BLaER1 treated with 17β-estradiol and CSF1 and Interleukin-3, amounts not matched to agents 10 nM and 100 nM (cell line): ENCODE results near the gene RPRD1B.

Experiments
- H3K27ac ChIP-seq, 11 experiments: shearing (Covaris generic); formaldehyde crosslinking; 2 replicates each; pipeline ENCODE4 v1.8.1; 2022
- H3K27me3 ChIP-seq, 11 experiments: shearing (Covaris generic); formaldehyde crosslinking; 2 replicates each; pipeline ENCODE4 v1.8.1; 2022
- H3K36me3 ChIP-seq, 11 experiments: shearing (Covaris generic); formaldehyde crosslinking; 2 replicates each; pipeline ENCODE4 v1.8.1; 2022
- H3K4me1 ChIP-seq, 10 experiments: shearing (Covaris generic); formaldehyde crosslinking; 2 replicates each; pipeline ENCODE4 v1.8.1; 2022
- H3K4me2 ChIP-seq, 11 experiments: shearing (Covaris generic); formaldehyde crosslinking; 2 replicates each; pipeline ENCODE4 v1.8.1; 2022
- H3K4me3 ChIP-seq, 10 experiments: shearing (Covaris generic); formaldehyde crosslinking; 2 replicates each; pipeline ENCODE4 v1.8.1; 2022
- H3K9ac ChIP-seq, 11 experiments: shearing (Covaris generic); formaldehyde crosslinking; 2 replicates each; pipeline ENCODE4 v1.8.1; 2022
- H3K9me3 ChIP-seq, 11 experiments: shearing (Covaris generic); formaldehyde crosslinking; replicated peaks in 1 of 11; 2 replicates each; pipeline ENCODE4 v1.8.1; 2022
- H4K20me1 ChIP-seq, 11 experiments: shearing (Covaris generic); formaldehyde crosslinking; 2 replicates each; pipeline ENCODE4 v1.8.1; 2022
- Cebpa-rat ChIP-seq, 11 experiments: shearing (Covaris generic); IDR thresholded peaks; 2 replicates each; pipeline ENCODE4 v1.8.1; 2022

Gene RPRD1B

GRCh38 chr20:38117205-38117604, 83.7 kb downstream of the RPRD1B start:
- H3K4me2 ChIP-seq, result no peak overlapping the region
- peaks cover 0 to 17% (median 8%) of the 10 kb centered on the region in 10 experiments; a peak in 12 of 20 replicates for H3K4me1 ChIP-seq
- H4K20me1 ChIP-seq, result no peaks in the 10 kb centered on the region
- H3K9ac ChIP-seq, result no peak overlapping the region
- no peak overlapping the region for H3K27ac ChIP-seq
- no peak for TF ChIP-seq Cebpa-rat (IDR thresholded peaks at IDR 0.05)
- no peaks in the 10 kb centered on the region for H3K36me3 ChIP-seq
- H3K27me3 ChIP-seq, result no peaks in the 10 kb centered on the region
- H3K9me3 ChIP-seq, result no peaks in the 10 kb centered on the region
- H3K4me3 ChIP-seq, result no peak overlapping the region

GRCh38 chr20:38117635-38118034, 84.1 kb downstream of the RPRD1B start:
- Histone ChIP-seq H3K4me2 (no peak overlapping the region), H3K27ac (no peak overlapping the region), H4K20me1 (no peaks in the 10 kb centered on the region), H3K36me3 (no peaks in the 10 kb centered on the region), H3K27me3 (no peaks in the 10 kb centered on the region), H3K4me1 (peaks cover 0 to 17% (median 7%) of the 10 kb centered on the region in 10 experiments; a peak in 12 of 20 replicates), H3K9ac (no peak overlapping the region), H3K9me3 (no peaks in the 10 kb centered on the region), H3K4me3 (no peak overlapping the region)
- TF ChIP-seq Cebpa-rat (IDR thresholded peaks at IDR 0.05), result no peak

- no peaks in the 10 kb centered on the region for H3K27me3 ChIP-seq
- no peaks in the 10 kb centered on the region for H4K20me1 ChIP-seq
- H3K9ac ChIP-seq, result no peak overlapping the region
- no peak for TF ChIP-seq Cebpa-rat (IDR thresholded peaks at IDR 0.05)
- no peaks in the 10 kb centered on the region for H3K9me3 ChIP-seq
- H3K4me2 ChIP-seq, result no peak overlapping the region
- H3K36me3 ChIP-seq, result no peaks in the 10 kb centered on the region
- H3K4me3 ChIP-seq, result no peak overlapping the region
- H3K27ac ChIP-seq, result no peak overlapping the region
- peaks cover 0 to 2% (median 0%) of the 10 kb centered on the region in 10 experiments; a peak in 3 of 20 replicates for H3K4me1 ChIP-seq
These were observed 85.9 kb downstream of the RPRD1B start for GRCh38 chr20:38119446-38119845.

GRCh38 chr20:38120625-38120988, 87.1 kb downstream of the RPRD1B start:
- Histone ChIP-seq H3K4me2 (no peak overlapping the region), H3K4me3 (no peak overlapping the region), H3K36me3 (no peaks in the 10 kb centered on the region), H3K9me3 (no peaks in the 10 kb centered on the region), H3K27ac (no peak overlapping the region), H3K4me1 (peaks cover 0 to 6% (median 0%) of the 10 kb centered on the region in 10 experiments; a peak in 2 of 20 replicates), H3K27me3 (no peaks in the 10 kb centered on the region), H4K20me1 (no peaks in the 10 kb centered on the region), H3K9ac (no peak overlapping the region)
- TF ChIP-seq Cebpa-rat (IDR thresholded peaks at IDR 0.05), result no peak

DNA sequence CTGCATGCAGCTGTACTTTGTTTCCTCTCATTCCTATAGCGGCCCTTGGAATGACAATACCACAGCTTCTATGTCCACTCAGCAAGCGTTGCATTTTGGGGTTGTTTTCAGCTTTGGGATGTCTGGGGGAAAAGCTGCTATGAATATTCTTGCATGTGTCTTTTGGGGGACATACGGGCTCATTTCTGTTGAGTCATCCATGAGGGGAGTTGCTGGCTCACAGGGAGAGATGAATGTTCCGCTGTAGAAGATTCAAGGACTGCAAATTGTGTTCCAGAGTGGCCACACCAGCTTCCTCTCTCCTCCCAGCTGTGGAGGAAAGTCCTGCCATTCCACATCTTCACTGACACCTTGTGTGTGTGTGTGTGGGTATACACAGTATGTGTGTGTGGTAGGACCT, 88.2 kb downstream of the RPRD1B start:
- H3K4me2 ChIP-seq, result no peak overlapping the region
- no peaks in the 10 kb centered on the region for H3K36me3 ChIP-seq
- H3K9me3 ChIP-seq, result no peaks in the 10 kb centered on the region
- H3K27me3 ChIP-seq, result no peaks in the 10 kb centered on the region
- peaks cover 0 to 6% (median 0%) of the 10 kb centered on the region in 10 experiments; a peak in 6 of 20 replicates for H3K4me1 ChIP-seq
- no peaks in the 10 kb centered on the region for H4K20me1 ChIP-seq
- no peak overlapping the region for H3K9ac ChIP-seq
- no peak for TF ChIP-seq Cebpa-rat (IDR thresholded peaks at IDR 0.05)
- H3K27ac ChIP-seq, result no peak overlapping the region
- no peak overlapping the region for H3K4me3 ChIP-seq

DNA sequence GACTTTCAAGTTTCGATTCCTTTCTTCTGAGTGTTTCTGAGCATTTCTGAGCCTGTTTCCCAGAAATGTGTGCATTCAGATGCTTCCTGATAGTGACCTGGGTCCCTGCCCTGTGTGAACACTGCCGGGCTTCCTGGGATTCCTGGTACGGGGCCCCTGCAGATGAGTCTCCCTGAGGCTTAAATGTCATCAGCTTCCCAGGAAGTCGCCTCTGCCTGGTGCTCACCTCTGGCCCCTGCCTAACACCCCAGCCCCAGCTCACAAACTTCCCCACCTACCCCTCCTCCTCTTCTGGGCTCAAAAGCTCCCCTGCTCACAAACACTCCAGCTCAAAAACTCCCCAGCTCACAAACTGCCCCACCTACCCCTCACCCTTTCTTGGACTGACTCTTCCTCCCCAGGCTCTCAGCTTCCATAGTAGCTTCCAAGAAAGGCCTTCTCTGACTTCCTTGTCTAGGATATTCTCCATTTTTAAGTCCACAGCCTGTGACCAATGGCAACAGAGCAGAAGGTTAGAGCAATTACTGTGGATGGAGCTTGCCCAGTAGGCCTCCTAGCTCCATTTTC, 89.6 kb downstream of the RPRD1B start:
- Histone ChIP-seq H3K27me3 (no peaks in the 10 kb centered on the region), H3K9ac (no peak overlapping the region), H3K4me2 (no peak overlapping the region), H4K20me1 (no peaks in the 10 kb centered on the region), H3K36me3 (no peaks in the 10 kb centered on the region), H3K27ac (no peak overlapping the region), H3K9me3 (no peaks in the 10 kb centered on the region), H3K4me3 (no peak overlapping the region), H3K4me1 (peaks cover 0 to 10% (median 0%) of the 10 kb centered on the region in 10 experiments; a peak in 6 of 20 replicates)
- TF ChIP-seq Cebpa-rat (IDR thresholded peaks at IDR 0.05), result no peak

- Histone ChIP-seq H3K36me3 (no peaks in the 10 kb centered on the region), H3K27ac (no peak overlapping the region), H3K9ac (no peak overlapping the region), H3K4me2 (no peak overlapping the region), H4K20me1 (no peaks in the 10 kb centered on the region), H3K4me1 (peaks cover 0 to 10% (median 0%) of the 10 kb centered on the region in 10 experiments; a peak in 6 of 20 replicates), H3K4me3 (no peak overlapping the region), H3K9me3 (no peaks in the 10 kb centered on the region), H3K27me3 (no peaks in the 10 kb centered on the region)
- TF ChIP-seq Cebpa-rat (IDR thresholded peaks at IDR 0.05), result no peak
These were observed 91.9 kb downstream of the RPRD1B start for GRCh38 chr20:38125157-38126056.

DNA sequence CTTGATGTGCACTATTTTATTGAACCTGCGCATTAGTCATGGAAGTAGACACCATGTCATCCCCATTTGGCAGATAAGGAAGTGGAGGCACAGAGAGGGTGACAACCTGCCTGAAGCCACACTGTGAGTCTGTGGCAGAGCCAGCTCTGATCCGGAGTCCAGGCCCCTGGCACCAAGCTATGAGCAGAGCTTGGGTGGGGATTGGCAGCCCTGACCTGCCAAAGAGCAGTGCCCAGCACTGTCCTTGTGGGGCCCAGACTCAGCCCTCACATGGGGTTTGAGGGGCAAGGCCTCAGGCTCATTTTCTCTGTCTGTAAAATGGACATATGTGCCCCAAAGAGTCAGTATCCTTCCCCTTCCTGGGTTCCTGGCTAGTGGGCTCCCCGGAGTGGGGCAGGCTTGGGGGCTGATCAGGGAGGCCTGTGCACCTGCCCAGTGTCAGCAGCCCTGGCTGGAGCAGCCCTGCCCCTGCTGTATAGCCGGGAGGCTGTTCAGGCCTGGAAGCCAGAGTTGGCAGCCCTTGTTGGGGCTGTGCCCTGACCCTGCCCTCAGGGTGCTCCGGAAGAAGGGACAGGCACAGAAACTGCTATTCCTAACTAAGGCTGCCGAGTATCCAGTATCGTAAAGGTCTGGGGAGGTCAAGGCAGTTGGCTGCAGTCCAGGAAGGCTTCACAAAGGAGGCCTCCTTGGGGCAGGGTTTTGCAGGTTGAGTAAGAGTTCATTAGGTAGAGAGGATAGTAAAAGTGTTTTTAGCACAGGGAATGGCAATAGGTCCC, 92.8 kb downstream of the RPRD1B start:
- no peaks in the 10 kb centered on the region for H3K27me3 ChIP-seq
- H3K9me3 ChIP-seq, result no peaks in the 10 kb centered on the region
- no peak for TF ChIP-seq Cebpa-rat (IDR thresholded peaks at IDR 0.05)
- no peak overlapping the region for H3K9ac ChIP-seq
- no peaks in the 10 kb centered on the region for H4K20me1 ChIP-seq
- H3K4me2 ChIP-seq, result 0 out of 22 replicates have a peak overlapping the region, but pooled peaks of 1 of the 11 experiments have one; percentile 5
- no peak overlapping the region for H3K4me3 ChIP-seq
- H3K27ac ChIP-seq, result no peak overlapping the region
- no peaks in the 10 kb centered on the region for H3K36me3 ChIP-seq
- H3K4me1 ChIP-seq, result peaks cover 0 to 10% (median 0%) of the 10 kb centered on the region in 10 experiments; a peak in 6 of 20 replicates
